Mononuclear cell (primary cell): Measurements from ENCODE around the gene PTPRN2. TPM values are rescaled to one million over a fixed set of nuclear protein-coding genes. Genes with fewer than 3 reads are reported as not detected.

Experiments used
- H3K27me3 ChIP-seq: 2 replicates; pipeline ENCODE4 v1.6.0; 2011; ENCODE audit warnings: low read length, control low read depth; ENCODE audit not compliant: insufficient read depth
- H3K4me1 ChIP-seq: 2 replicates; pipeline ENCODE4 v1.5.1; 2011; ENCODE audit warnings: mild to moderate bottlenecking, low read length, control low read depth; ENCODE audit not compliant: insufficient read depth
- H3K4me3 ChIP-seq: 2 replicates; pipeline ENCODE4 v1.5.1; 2011; ENCODE audit warnings: mild to moderate bottlenecking, low read length, moderate library complexity
- H3K9me3 ChIP-seq: 2 replicates; pipeline ENCODE4 v1.5.1; 2011; ENCODE audit warnings: low read depth, mild to moderate bottlenecking, control low read depth, low read length
- total RNA-seq: library from RNA; depleted of rRNA; stranded (reverse); fragments of >200 nt; gene quantifications from one replicate; pipeline ENCODE4 v1.2.3, GENCODE V29; 2012

Gene PTPRN2
- total RNA-seq, 1 donor: 0.31 TPM

DNA sequence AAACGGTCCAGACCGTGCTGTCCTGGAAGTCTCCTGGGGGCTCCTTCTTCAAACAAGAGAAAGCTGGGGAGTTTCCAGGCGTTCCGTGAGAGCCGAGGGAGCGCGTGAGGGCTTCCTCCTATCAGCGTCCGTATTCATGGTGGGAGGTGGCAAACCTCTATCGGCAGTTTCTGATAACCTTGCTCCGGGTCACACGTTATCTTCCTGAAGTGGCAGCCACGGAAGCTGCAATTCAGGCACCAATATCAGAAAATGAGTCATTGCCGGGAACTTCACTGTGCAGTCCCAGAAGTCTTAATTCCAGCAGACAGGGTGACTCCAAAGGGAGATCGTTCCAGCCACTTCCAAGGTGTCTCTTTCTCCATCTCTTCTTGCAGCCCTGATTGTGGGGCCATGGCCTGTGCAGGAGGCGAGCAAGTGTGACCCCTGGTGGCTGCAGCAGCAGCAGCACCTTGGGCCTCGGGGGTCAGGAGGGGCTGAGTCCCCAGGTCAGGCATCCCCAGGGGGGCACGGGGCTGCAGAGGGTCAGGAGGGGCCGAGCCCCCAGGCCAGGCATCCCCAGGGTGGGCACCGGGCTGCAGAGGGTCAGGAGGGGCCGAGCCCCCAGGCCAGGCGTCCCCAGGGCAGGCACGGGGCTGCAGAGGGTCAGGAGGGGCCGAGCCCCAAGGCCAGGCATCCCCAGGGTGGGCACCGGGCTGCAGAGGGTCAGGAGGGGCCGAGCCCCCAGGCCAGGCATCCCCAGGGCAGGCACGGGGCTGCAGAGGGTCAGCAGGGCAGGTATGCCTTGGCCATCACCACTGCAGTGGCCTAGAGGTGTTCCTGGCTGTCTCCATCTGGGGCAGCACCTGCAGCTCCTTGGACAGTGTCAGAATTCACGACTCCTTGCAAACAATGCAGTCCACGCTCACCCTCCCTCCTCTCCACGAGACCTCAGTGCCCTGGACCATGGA lies 712.1 kb downstream of the PTPRN2 start:
- H3K9me3 ChIP-seq: no peaks in the 10 kb centered on the region
- H3K27me3 ChIP-seq: no peaks in the 10 kb centered on the region
- H3K4me1 ChIP-seq: peaks cover 7% of the 10 kb centered on the region
- no peak overlapping the region for H3K4me3 ChIP-seq

DNA sequence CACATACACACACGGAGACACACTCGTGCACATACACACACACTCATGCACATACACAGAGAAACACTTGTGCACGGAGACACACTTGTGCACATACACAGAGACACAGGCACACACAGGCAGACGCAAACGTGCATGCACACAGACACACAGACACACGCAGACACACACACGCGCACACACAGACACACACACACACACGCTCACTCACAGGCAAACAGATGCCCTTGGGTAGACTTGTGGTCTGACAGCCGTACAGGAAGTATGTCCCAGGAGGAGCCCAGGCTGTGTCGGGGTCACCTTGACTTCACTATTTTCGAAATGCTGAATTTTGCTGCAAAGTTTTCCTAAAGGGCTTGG lies 712.8 kb downstream of the PTPRN2 start:
- peaks cover 7% of the 10 kb centered on the region for H3K4me1 ChIP-seq
- no peaks in the 10 kb centered on the region for H3K27me3 ChIP-seq
- no peaks in the 10 kb centered on the region for H3K9me3 ChIP-seq
- no peak overlapping the region for H3K4me3 ChIP-seq

DNA sequence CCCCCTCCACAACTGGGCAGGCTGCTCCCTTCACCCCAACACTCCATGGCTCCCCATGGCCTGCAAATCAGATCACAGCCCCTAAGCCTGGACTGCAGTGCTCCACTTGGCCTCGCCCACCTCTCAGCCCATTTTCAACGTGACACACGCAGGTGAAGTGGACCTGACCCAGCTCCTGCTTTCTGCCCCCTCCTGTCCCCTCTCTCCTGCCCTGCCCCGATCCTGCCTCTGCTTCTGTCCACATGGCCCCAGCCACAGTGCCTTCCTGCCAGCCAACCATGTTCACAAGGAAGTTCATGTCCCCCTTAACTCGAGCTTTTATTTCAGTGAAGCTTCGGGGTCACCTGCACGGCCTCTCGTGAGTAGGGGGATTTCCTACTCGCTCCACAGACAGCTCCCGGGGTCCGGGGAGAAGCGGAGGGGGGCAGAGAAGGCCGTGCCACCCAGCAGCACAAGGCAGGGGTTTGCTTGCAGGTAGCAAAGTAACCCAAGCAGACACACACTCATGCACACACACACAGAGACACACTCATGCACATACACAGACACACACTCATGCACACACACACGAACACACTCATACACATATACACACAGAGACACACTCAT lies 713.3 kb downstream of the PTPRN2 start:
- Histone ChIP-seq H3K4me1 (peaks cover 7% of the 10 kb centered on the region), H3K4me3 (no peak overlapping the region), H3K9me3 (no peaks in the 10 kb centered on the region), H3K27me3 (no peaks in the 10 kb centered on the region)

DNA sequence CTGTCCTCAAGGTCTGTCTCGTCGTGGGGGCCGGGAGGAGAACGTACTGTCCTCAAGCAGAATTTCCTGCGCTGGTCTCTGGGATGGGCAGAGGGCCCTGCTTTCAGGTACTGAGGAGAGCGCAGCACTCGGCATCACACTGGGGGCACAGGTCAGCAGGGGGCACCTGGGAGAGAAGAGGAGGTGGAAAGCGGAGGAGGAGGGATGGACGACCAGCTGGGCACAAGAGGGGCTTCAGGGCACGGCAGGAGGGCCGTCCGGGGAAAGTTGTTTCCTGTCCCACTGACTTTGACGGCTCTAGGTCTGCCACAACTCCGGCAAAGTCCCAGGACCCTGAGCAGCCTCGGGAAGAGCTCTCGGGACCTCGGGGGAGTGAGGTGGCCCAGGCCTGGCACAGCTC lies 714.0 kb downstream of the PTPRN2 start:
- H3K4me1 ChIP-seq: peaks cover 7% of the 10 kb centered on the region
- no peaks in the 10 kb centered on the region for H3K27me3 ChIP-seq
- H3K9me3 ChIP-seq: no peaks in the 10 kb centered on the region
- H3K4me3 ChIP-seq: no peak overlapping the region

DNA sequence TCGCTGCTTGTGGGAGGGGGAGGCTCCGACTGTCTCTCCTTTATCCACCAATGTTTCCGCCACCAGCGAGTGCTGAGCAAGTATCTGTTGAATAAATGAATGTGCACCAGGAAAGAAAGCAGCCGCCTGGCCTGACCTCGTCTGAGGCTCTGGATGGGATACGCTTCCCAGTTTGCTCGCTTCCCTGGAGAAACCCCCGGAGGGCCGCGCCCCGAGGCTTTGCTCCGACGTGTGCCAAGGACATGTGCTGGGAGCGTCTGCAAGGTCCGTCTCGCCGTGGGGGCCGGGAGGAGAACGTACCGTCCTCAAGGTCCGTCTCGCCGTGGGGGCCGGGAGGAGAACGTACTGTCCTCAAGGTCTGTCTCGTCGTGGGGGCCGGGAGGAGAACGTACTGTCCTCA lies 714.4 kb downstream of the PTPRN2 start:
- Histone ChIP-seq H3K4me3 (no peak overlapping the region), H3K4me1 (peaks cover 7% of the 10 kb centered on the region), H3K27me3 (no peaks in the 10 kb centered on the region), H3K9me3 (no peaks in the 10 kb centered on the region)

DNA sequence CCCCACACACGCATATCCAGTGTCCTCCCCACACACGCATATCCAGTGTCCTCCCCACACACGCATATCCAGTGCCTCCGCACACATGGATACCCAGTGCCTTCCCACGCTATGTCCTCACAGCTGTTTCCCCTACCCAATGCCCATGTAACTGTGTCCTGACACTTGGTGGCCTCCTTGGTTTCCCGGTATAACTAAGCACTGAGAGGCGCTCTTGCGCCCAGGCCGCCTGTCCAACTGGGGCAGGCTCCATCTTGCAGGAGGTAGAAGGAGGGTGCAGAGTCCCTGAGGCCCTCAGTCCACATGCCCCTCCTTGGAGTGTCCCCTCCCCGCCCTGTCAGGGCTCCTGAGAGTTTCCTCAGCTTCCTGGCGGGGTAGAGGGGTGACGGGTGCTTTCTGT lies 715.2 kb downstream of the PTPRN2 start:
- Histone ChIP-seq H3K9me3 (no peaks in the 10 kb centered on the region), H3K4me1 (peaks cover 7% of the 10 kb centered on the region), H3K27me3 (no peaks in the 10 kb centered on the region), H3K4me3 (no peak overlapping the region)

DNA sequence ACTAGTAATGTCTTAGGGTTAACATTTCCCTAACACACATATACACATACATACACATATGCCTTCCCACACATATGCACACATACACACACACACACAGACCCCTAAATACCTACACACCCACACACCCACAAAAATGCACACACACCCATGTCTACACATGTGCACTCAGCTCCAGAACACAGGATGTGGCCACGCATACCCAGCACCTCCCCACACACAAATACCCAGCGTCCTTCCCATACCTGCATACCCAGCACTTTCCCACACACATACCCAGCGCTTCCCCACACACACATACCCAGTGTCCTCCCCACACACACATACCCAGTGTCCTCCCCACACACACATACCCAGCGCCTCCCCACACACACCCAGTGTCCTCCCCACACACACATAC lies 715.9 kb downstream of the PTPRN2 start:
- Histone ChIP-seq H3K27me3 (no peaks in the 10 kb centered on the region), H3K9me3 (no peaks in the 10 kb centered on the region), H3K4me1 (peaks cover 7% of the 10 kb centered on the region), H3K4me3 (no peak overlapping the region)

DNA sequence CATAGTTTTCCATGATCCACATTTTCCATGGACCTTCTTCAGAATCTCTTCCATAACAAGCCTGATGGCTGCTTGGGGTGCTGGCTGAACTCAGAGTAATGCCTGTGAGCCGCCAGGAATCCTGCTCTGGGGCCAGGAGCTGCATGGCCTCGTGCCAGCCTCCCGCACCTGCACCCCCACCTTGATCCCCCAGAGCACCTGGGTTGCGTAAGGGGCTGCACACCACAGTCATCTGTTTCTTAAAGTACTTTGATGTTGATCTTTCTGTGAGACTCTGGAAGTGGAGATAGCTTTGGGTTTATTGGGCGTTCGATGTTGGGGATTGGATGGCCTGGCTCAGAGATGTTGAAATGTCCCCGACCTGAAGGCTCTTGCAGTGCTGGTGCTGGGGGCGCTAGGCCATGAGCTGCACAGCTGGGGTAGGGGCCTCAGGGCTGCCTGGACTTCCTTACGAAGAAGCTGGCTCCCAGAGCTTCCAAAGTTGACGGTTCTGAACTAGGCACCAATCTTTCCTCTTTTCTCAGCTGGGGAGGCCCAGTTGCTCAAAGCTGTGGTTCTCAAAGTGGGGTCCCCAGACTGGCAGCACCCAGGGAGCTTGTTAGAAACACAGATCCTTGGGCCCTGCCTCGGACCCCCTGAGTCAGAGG lies 716.9 kb downstream of the PTPRN2 start:
- no peaks in the 10 kb centered on the region for H3K27me3 ChIP-seq
- no peak overlapping the region for H3K4me3 ChIP-seq
- no peaks in the 10 kb centered on the region for H3K9me3 ChIP-seq

DNA sequence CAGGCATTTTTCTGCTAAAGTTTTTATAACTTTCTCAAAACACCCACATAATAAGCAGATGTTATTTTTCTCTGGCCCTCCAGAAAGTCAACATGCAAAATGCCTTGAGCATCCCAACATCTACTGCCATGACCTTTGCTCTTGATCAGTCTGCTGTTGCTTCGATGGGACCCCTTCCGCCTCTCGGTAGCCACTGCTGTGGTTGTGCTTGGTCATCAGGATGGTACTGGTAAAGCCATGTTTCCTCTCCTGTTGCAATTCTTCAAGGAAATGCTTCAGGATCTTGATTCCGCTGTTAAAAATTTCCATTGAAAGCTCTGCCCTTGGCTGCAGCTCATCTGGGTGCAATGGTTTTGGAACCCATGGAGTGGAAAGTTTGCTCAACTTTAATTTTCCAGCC lies 717.8 kb downstream of the PTPRN2 start:
- Histone ChIP-seq H3K9me3 (no peaks in the 10 kb centered on the region), H3K4me1 (no peaks in the 10 kb centered on the region), H3K4me3 (no peak overlapping the region), H3K27me3 (no peaks in the 10 kb centered on the region)

More for the DNA sequence above, 716.9 kb downstream of the PTPRN2 start:
- H3K4me1 ChIP-seq: peaks cover 7% of the 10 kb centered on the region

DNA sequence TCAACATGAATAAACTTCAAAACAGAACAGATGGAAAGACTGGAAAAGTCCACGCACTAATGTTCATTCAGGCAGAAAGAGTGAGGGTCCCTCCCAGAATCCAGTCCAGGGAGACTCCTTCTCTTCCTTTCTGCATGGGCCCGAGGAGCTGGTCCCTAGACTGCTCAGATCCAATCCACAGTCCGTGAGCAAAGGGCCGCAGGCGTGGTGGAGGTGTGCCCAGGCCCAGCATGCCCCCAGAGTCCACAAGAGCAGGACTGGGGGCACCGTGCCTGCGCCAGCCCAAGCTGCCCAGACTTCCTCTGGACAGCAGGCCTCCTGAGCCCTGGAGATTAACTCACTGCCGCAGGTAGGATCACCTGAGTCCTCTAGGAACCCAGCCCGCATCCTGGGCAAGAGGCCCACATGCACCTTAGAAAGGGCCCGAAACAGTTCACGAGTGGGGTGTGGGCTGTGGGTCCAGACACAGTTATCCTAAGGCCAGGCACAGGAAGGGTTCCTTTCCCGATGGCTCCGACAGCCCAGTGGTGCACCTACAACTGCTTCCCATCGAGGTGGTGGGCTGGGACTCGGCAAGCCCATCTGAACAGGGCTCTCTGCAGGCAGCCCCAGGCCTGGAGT lies 719.8 kb downstream of the PTPRN2 start:
- Histone ChIP-seq H3K4me3 (no peak overlapping the region), H3K4me1 (no peaks in the 10 kb centered on the region), H3K9me3 (no peaks in the 10 kb centered on the region), H3K27me3 (no peaks in the 10 kb centered on the region)

DNA sequence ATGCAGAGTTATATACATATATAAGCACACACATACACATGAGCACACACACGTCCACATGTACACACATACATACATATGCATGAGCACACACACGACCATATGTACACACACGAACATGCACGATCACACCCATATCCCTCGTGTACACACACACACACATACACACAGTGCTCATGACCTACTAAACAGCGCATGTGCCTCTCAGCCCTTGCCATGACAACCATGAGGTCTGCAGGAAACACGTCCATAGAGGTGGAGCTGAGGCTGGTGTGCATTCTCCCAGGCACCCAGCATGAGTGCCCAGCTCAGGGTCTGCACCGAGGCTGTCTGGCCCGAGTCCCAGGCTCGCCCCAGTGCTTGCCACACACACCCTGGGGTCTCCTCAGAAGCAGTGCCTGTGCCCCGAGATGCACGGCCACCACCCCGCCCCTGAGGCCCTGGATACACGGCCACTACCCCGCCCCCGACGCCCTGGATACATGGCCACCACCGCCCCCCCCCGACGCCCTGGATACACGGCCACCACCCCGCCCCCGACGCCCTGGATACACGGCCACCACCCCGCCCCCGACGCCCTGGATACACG lies 721.2 kb downstream of the PTPRN2 start:
- Histone ChIP-seq H3K9me3 (no peaks in the 10 kb centered on the region), H3K27me3 (no peaks in the 10 kb centered on the region), H3K4me1 (no peaks in the 10 kb centered on the region), H3K4me3 (no peak overlapping the region)

DNA sequence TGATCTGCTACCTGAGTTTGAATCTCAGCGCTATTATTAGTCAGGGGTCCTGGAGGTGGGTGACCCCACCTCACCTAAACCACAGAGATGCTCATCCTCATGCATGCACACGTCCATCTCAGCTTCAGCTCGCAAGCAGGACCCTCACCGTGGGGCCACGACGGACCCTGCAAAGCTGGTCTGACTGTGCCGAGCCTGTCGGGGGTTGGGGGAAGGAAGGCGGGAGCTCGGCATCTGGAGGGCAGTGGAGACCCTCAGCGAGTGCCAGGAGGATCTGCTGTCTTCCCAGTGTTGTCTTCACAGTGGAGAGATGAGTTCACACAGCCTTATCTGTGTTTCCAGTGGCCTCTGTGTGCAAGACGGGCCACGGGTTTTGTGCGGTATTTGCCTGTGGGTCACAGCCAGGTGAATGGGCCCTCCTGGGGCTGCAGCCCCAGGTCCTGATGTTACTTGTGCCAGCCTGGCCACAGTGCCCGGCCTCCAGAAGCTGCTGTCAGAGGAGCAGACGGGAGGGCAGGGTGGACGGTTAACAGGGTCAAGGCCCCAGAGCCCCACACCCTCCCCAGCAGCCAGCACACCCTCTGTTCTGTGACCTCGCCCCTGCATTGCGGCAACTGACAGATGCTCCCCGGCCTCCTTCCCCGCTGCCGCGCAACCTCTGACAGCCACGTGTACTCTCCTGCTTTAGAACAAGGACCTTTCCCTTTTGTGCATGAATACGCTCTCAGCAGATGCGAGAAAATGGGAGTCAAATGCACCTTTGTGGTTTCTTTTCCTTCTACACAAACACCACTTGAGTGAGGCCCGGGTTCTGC lies 722.1 kb downstream of the PTPRN2 start:
- Histone ChIP-seq H3K4me1 (no peaks in the 10 kb centered on the region), H3K9me3 (no peaks in the 10 kb centered on the region), H3K27me3 (no peaks in the 10 kb centered on the region), H3K4me3 (no peak overlapping the region)

DNA sequence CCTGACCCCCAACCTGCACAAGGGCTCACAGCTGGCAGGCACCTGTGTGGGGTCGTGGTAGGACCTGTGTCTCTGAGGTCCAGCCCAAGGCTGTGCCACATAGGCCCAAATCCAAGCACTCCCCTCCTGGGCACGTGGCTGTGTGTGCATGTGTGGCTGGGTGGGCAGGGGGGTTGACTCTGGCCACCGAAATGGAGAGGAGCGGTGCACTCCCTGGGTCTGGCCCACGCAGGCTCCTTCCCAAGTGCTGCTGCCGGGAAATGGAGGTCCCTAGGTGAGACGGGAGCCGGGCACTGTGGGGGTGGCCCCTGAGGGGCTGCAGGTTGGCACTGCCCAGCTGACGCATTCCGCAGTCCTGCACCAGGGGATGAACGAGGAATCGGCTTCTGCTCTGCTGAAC lies 722.7 kb downstream of the PTPRN2 start:
- Histone ChIP-seq H3K27me3 (no peaks in the 10 kb centered on the region), H3K4me1 (no peaks in the 10 kb centered on the region), H3K9me3 (no peaks in the 10 kb centered on the region), H3K4me3 (no peak overlapping the region)
